ENCODE measurements around the gene FAF1. TPM values are rescaled to one million over a fixed set of nuclear protein-coding genes. Genes with fewer than 3 reads are reported as not detected.
A peak's percentile ranks its signal among the peaks of the same experiment; 100 is the strongest.

The FAF1 gene
- total RNA-seq, 2 experiments from 2014 or later: 43.5 to 44.0 TPM

DNA sequence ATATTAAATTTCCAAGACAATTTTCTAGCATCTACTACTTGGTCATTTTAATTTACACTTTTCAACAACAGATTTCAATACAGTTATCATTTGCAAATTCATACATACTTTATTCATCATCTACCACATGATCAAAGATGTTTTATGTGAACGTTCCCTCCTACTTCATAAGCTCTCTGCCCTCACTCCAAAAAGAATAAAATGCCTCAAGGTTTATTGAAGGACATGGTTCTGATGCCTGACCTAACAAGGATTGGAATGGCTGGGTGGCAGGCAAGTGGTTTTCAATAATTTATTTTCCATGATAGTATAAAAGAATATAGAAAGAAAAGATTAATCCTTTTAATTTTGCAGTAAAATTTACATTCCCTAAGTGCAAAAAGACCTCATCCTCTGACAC is 15.4 kb upstream of the FAF1 start:
- Histone ChIP-seq H3K4me1 (ENCODE audit: insufficient read depth, low read length) (peaks cover 23% of the 10 kb centered on the region), H3K4me3 (ENCODE audit: low read length) (no peak overlapping the region), H3K27ac (ENCODE audit: low read depth in 1 of 2, low read length in 2 of 2) (no peak overlapping the region), H3K36me3 (ENCODE audit: insufficient read depth, low read length) (no peaks in the 10 kb centered on the region), H3K9me3 (ENCODE audit: control insufficient read depth in 1 of 2, insufficient read depth in 1 of 2, low read length in 2 of 2) (no peaks in the 10 kb centered on the region), H3K27me3 (ENCODE audit: control insufficient read depth in 1 of 2, insufficient read depth in 2 of 2, low read length in 2 of 2) (peaks cover 4 to 10% of the 10 kb centered on the region in 2 experiments)
- no peak overlapping the region for H3K4me3 Mint-ChIP-seq
- ATAC-seq (ENCODE audit: poor library complexity) (no peak), DNase-seq (no peak)
- intact Hi-C loops (cut with DNase I, micrococcal nuclease): loop anchor here in 1 of 2 experiments (10.0 kb wide), 1 partner anchor 539 kb away; the partner anchor contains the start of gene EPS15
- H3K9me3 Mint-ChIP-seq: no peaks in the 10 kb centered on the region
- H3K27me3 Mint-ChIP-seq: peaks cover 24% of the 10 kb centered on the region
- H3K4me1 Mint-ChIP-seq (ENCODE audit: low read depth): peaks cover 37% of the 10 kb centered on the region
- H3K36me3 Mint-ChIP-seq (ENCODE audit: low read depth): peaks cover 4% of the 10 kb centered on the region
- no peak for TF ChIP-seq CTCF (IDR thresholded peaks at IDR 0.05)
- POLR2A ChIA-PET: interaction anchor here (4.5 kb wide), 1 partner anchor 16 kb away, joined by 32 read pairs; the partner anchor contains the start of gene FAF1
- no peak overlapping the region for H3K27ac Mint-ChIP-seq
- CTCF ChIA-PET: no interaction called here

- Histone ChIP-seq H3K9me3 (ENCODE audit: control insufficient read depth in 1 of 2, insufficient read depth in 1 of 2, low read length in 2 of 2) (no peaks in the 10 kb centered on the region), H3K27me3 (ENCODE audit: control insufficient read depth in 1 of 2, insufficient read depth in 2 of 2, low read length in 2 of 2) (peaks cover 4 to 10% of the 10 kb centered on the region in 2 experiments), H3K27ac (ENCODE audit: low read depth in 1 of 2, low read length in 2 of 2) (no peak overlapping the region), H3K4me1 (ENCODE audit: insufficient read depth, low read length) (peaks cover 31% of the 10 kb centered on the region), H3K4me3 (ENCODE audit: low read length) (no peak overlapping the region), H3K36me3 (ENCODE audit: insufficient read depth, low read length) (no peaks in the 10 kb centered on the region)
- ATAC-seq (ENCODE audit: poor library complexity): no peak
- intact Hi-C loops (cut with DNase I, micrococcal nuclease): loop anchor here in 1 of 2 experiments (10.0 kb wide), 1 partner anchor 540 kb away; the partner anchor contains the start of gene EPS15
- H3K27me3 Mint-ChIP-seq: peaks cover 24% of the 10 kb centered on the region
- no peak for DNase-seq
- no peak for TF ChIP-seq CTCF (IDR thresholded peaks at IDR 0.05)
- H3K9me3 Mint-ChIP-seq: no peaks in the 10 kb centered on the region
- H3K4me1 Mint-ChIP-seq (ENCODE audit: low read depth): peaks cover 45% of the 10 kb centered on the region
- peak overlapping the region; percentile 17 for H3K4me3 Mint-ChIP-seq
- ChIA-PET POLR2A (interaction anchor here (0.9 kb wide), 1 partner anchor 14 kb away, joined by 4 read pairs; the partner anchor contains the start of gene FAF1), CTCF (no interaction called here)
- H3K36me3 Mint-ChIP-seq (ENCODE audit: low read depth): peaks cover 12% of the 10 kb centered on the region
- no peak overlapping the region for H3K27ac Mint-ChIP-seq
Measured at GRCh38 chr1:50974618-50974935, 14.5 kb upstream of the FAF1 start.

GRCh38 chr1:50973875-50974617 is 14.0 kb upstream of the FAF1 start:
- no peaks in the 10 kb centered on the region for H3K9me3 Mint-ChIP-seq
- peaks cover 12% of the 10 kb centered on the region for H3K36me3 Mint-ChIP-seq (ENCODE audit: low read depth)
- POLR2A ChIA-PET: interaction anchor here (0.9 kb wide), 1 partner anchor 14 kb away, joined by 4 read pairs; the partner anchor contains the start of gene FAF1
- intact Hi-C loops (cut with DNase I, micrococcal nuclease): loop anchor here in 1 of 2 experiments (10.0 kb wide), 1 partner anchor 541 kb away; the partner anchor contains the start of gene EPS15
- ATAC-seq (ENCODE audit: poor library complexity) (no peak), DNase-seq (no peak)
- Histone ChIP-seq H3K36me3 (ENCODE audit: insufficient read depth, low read length) (no peaks in the 10 kb centered on the region), H3K9me3 (ENCODE audit: control insufficient read depth in 1 of 2, insufficient read depth in 1 of 2, low read length in 2 of 2) (no peaks in the 10 kb centered on the region), H3K4me1 (ENCODE audit: insufficient read depth, low read length) (peaks cover 33% of the 10 kb centered on the region), H3K27ac (ENCODE audit: low read depth in 1 of 2, low read length in 2 of 2) (no peak overlapping the region), H3K4me3 (ENCODE audit: low read length) (no peak overlapping the region), H3K27me3 (ENCODE audit: control insufficient read depth in 1 of 2, insufficient read depth in 2 of 2, low read length in 2 of 2) (peaks cover 4 to 10% of the 10 kb centered on the region in 2 experiments)
- peaks cover 41% of the 10 kb centered on the region for H3K4me1 Mint-ChIP-seq (ENCODE audit: low read depth)
- no peak for TF ChIP-seq CTCF (IDR thresholded peaks at IDR 0.05)
- H3K27ac Mint-ChIP-seq: no peak overlapping the region
- CTCF ChIA-PET: no interaction called here
- H3K27me3 Mint-ChIP-seq: peaks cover 23% of the 10 kb centered on the region
- H3K4me3 Mint-ChIP-seq: no peak overlapping the region
